Activated naive CD4-positive, alpha-beta T cell treated with anti-CD3 and anti-CD28 coated beads, Interleukin-2, amount 50 U/mL, for 72 hours (primary cell): Measurements from ENCODE around the gene GPC6. TPM values are rescaled to one million over a fixed set of nuclear protein-coding genes. Genes with fewer than 3 reads are reported as not detected.

Source experiments
- ATAC-seq, 2 donors: fragments of 150-1000 bp; cut with Tn5 transposase; 2 replicates each; pipeline ENCODE4 v1.10.0; 2021; ENCODE audit warnings: mild to moderate bottlenecking in 2 of 2, moderate library complexity in 2 of 2
- DNase-seq, 2 donors: peaks; one replicate each; pipeline ENCODE4 v3.0.0; 2021 to 2022; ENCODE audit warnings: low spot score in 2 of 2
- H3K27ac Mint-ChIP-seq, 2 donors: one replicate each; pipeline ENCODE4 v1.8.0; 2022; ENCODE audit warnings: mild to moderate bottlenecking in 2 of 2, mixed read lengths in 2 of 2
- H3K36me3 Mint-ChIP-seq, 2 donors: one replicate each; pipeline ENCODE4 v1.8.0; 2022; ENCODE audit warnings: mixed read lengths in 2 of 2
- H3K9me3 Mint-ChIP-seq, 2 donors: one replicate each; pipeline ENCODE4 v1.8.0; 2022; ENCODE audit warnings: mixed read lengths in 2 of 2
- total RNA-seq, 2 donors: library from RNA; stranded (reverse); gene quantifications; one replicate each; pipeline ENCODE4 v1.2.3, GENCODE V29; 2022

The GPC6 gene
- total RNA-seq, 2 donors from 2014 or later = not detected

DNA sequence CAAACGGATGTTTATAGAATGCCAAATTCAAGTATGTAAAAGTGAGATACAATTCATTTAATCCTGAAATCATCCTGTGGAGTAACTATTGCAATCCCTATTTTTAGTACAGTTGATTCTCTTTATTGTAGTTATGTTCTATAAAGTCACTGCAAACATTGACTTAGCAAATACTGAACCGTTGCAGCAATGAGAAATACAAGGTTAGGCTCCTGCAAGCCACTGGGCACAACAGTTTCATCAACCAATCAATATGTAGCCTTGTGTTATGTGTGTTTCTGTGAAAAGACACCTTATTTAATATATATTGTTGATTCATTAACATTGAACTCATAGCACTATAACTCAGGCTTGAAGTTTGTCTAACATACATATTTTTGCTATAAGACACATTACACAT is 1078.4 kb downstream of the GPC6 start:
- ATAC-seq (no peak), DNase-seq (no peak)
- H3K9me3 Mint-ChIP-seq = no peaks in the 10 kb centered on the region
- no peaks in the 10 kb centered on the region for H3K36me3 Mint-ChIP-seq
- H3K27ac Mint-ChIP-seq = no peak overlapping the region

DNA sequence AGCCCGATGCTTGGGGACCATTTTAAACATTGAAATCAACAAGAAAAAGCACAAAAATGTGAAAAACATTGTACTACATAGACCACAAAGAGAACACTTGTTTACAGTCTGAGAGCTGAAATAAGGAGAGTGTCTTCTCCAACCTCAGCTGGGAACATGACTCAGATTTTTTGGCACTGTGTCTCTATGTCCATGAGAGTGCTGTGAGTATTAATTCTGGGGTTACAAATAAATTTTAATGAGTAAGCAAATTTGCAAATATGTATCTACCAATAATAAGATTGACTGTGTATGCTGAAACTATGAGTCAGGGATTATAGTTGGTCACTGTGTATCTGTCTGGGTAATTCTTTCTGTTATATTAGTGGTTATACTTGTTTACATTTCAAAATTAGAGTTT is 1078.9 kb downstream of the GPC6 start:
- ATAC-seq = no peak

DNA sequence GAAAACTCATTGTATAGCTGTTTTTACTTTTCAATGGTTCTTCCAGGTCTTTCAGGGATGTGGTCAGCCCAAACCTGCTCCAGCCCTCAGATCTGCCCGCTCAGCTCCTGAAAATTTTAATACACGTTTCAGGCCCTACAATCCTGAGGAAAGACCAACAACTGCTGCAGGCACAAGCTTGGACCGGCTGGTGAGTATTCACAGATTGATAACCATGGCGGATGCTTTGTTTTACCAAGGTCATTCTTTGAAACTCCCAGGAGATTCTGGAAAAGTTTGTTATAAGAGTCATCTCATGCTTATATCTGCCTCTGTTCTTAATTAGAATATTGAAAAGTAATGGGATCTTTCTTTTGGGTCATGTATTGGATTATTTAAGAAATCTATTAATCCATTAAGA is 1079.3 kb downstream of the GPC6 start:
- Mint-ChIP-seq H3K27ac (no peak overlapping the region), H3K36me3 (peaks cover 0 to 5% of the 10 kb centered on the region in 2 donors), H3K9me3 (no peaks in the 10 kb centered on the region)
- ATAC-seq (no peak), DNase-seq (no peak)

More for the DNA sequence above, 1078.9 kb downstream of the GPC6 start:
- Mint-ChIP-seq H3K9me3 (no peaks in the 10 kb centered on the region), H3K36me3 (peaks cover 0 to 1% of the 10 kb centered on the region in 2 donors), H3K27ac (no peak overlapping the region)
- no peak for DNase-seq

DNA sequence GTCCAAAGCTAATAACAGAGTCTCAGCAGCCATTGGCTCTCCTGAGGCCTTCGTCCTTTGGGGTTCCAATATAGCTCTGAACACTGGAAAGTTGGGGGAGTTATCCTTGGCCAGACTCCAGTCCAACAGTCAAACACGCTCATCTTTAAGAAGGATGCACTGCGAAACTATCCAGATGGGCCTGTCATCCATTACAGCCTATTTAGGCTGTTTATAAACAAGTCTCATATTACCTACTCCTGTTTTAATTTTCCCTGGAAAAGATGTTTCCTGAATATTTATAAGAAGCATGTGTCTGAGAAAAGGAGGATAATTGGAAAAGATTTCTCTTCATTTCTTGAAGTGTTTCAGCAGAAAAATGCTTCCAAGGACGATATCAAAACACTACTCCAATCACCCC is 1082.2 kb downstream of the GPC6 start:
- DNase-seq = no peak
- peaks cover 0 to 5% of the 10 kb centered on the region in 2 donors for H3K36me3 Mint-ChIP-seq

DNA sequence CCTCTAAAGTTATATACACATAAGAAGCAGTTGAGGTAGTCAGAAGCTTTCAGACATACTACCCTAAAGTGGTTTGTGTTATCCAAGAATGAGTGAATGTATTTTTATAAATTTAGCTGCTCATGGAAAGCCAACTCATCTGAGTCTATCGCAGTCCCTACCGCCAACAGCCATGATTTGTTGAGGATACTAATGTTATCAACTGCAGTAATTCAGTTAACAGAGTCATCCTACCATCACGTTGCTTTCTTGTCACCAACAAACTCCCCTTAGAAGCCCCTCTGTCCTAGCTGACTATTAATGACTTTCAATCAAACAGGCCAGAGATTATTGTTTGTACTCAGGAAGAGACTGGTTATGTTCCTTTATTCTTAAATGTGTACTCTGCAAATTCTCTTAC is 1083.0 kb downstream of the GPC6 start:
- Mint-ChIP-seq H3K9me3 (no peaks in the 10 kb centered on the region), H3K27ac (no peak overlapping the region), H3K36me3 (peaks cover 0 to 5% of the 10 kb centered on the region in 2 donors)
- ATAC-seq = no peak
- DNase-seq = no peak

More for the DNA sequence above, 1082.2 kb downstream of the GPC6 start:
- no peak for ATAC-seq
- Mint-ChIP-seq H3K9me3 (no peaks in the 10 kb centered on the region), H3K27ac (no peak overlapping the region)

DNA sequence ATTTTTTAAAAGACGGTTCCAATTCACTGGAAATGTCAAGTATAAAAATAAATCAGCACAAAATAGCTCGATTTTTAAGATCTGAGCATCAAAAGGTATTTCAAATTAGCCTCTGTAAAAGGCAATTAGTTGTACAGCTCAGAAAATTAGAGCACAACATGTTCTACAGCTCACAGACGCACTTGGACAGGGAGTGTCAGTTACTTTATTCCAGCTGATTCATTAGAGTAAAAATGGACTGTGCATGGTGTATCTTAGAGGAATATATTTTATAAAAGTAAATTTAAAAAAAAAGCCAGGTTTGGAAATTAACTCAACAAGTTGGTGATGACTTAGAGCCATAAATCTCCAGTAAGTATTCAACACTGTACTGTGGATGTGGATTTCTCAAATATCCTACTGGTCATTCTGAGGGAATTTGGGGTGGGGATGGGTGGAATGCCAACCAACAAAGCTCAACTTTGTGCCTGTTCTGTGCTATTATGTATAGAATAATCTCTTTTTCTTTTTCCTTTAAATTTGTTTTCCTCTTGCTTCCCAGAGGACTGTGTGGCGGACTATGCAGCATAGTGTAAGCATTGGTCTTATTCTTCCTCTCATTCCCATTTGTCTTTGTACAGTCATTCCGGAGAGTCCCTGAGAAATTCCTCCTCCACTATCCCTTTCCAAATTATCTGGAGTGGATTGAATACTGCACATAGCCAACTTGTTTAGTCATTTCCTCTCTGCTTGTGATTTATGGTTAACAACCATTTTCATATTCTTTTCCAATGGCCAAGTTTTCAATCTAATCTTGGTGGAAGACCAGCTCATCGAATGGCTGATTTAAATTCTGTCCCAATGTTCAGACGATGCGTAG is 1083.6 kb downstream of the GPC6 start:
- Mint-ChIP-seq H3K36me3 (peaks cover 0 to 7% of the 10 kb centered on the region in 2 donors), H3K27ac (no peak overlapping the region), H3K9me3 (no peaks in the 10 kb centered on the region)
- ATAC-seq (no peak), DNase-seq (no peak)

DNA sequence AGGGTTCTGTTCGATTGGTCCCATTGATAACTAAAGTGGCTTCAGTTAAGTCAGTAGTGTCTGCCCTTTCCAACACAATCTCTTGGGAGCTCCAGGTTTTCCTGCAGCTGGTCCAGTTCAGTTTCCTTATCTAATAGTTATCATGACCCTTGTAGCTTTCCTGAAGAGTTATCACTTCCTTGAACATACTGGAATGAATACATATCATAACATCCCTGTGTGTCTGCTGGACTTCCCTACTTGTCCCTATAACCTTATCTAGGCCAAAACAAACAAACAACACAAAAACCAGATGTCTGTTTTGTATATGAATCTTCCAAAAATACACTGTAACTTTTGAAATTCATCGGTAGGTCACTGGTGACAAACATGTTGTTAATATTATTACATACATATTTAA is 1085.3 kb downstream of the GPC6 start:
- no peak for DNase-seq
- H3K27ac Mint-ChIP-seq = no peak overlapping the region
- no peak for ATAC-seq
- H3K36me3 Mint-ChIP-seq = peaks cover 2 to 11% of the 10 kb centered on the region in 2 donors
- no peaks in the 10 kb centered on the region for H3K9me3 Mint-ChIP-seq

DNA sequence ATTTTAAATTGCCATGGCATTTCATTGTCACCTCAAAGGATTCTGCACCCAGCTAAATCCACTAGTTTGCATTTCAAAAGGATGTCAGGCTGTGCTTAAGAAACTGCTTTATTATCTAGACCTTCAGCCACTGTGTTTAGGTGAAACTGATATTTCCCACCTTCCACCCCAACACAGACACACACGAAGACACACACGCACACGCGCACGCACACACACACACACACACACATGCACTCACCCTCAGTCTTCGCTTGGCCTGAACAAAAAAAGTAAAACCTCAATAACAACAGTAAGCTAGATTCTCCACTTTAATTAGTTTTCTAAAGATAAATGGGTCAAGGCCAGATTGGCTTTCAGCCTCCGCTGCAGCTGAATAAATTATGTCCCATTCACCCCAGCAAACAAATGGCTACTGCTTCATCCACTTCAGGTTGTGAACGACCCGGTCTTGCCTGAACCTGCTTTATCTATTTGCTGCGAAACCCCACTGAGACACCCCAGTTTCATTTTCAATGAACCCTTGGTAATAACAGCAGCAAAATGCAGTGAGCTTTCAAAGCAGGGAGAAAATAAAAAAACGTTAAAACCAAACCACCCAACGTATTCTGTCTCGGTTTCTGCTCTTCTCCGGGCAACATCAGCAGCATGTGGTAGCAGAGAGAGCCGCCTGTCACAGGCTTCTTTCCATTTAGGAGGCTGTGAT is 1086.1 kb downstream of the GPC6 start:
- Mint-ChIP-seq H3K9me3 (no peaks in the 10 kb centered on the region), H3K27ac (no peak overlapping the region), H3K36me3 (peaks cover 4 to 11% of the 10 kb centered on the region in 2 donors)
- ATAC-seq = no peak
- DNase-seq = no peak

DNA sequence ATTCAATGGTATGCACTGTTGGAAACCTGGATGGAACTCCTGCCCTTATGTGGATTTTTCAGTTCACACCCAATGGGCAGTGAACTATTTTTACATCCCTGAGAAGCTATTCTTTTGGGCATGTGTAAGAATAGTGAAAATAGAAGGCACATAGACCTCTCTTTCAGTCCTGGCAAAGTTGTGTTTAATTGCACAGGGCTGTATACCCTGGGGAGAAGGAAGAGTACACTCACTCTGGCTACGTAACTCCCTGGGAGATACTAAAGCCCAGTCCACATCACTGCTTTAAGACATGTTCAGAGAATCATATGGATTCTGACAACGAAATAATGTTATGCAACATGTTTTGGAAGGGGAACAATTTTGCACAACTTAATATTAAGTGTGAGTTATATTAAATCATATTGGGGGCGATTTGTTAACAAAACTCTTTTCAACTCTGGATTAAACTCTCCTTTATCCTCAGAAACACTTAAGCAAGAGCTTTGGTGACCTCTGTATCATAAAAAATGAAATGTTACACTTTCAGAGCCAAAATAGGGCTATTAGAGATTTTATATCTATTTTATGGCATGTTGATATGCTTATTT is 1086.8 kb downstream of the GPC6 start:
- DNase-seq (no peak), ATAC-seq (no peak)
- H3K36me3 Mint-ChIP-seq = peaks cover 4 to 11% of the 10 kb centered on the region in 2 donors
- no peak overlapping the region for H3K27ac Mint-ChIP-seq
- H3K9me3 Mint-ChIP-seq = no peaks in the 10 kb centered on the region

DNA sequence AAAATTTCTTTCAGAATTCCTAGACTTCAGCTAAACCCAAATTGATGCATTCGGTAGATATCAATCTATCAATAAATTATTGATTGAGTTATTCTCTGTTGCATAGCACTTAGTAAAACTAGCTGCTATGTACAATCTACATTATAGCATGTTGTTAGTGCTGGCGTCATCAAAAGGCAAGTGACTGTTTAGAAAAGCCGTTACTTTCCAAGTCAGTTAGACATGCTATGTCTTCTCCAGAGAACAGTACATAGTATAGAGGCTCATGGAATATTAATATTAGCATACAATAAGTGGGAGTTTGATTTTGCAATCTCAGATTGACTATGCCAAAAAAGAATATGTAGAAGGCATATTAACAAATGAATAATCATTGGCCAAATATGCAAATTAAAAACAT is 1087.3 kb downstream of the GPC6 start:
- ATAC-seq (no peak), DNase-seq (no peak)
- Mint-ChIP-seq H3K36me3 (peaks cover 4 to 11% of the 10 kb centered on the region in 2 donors), H3K9me3 (no peaks in the 10 kb centered on the region), H3K27ac (no peak overlapping the region)

DNA sequence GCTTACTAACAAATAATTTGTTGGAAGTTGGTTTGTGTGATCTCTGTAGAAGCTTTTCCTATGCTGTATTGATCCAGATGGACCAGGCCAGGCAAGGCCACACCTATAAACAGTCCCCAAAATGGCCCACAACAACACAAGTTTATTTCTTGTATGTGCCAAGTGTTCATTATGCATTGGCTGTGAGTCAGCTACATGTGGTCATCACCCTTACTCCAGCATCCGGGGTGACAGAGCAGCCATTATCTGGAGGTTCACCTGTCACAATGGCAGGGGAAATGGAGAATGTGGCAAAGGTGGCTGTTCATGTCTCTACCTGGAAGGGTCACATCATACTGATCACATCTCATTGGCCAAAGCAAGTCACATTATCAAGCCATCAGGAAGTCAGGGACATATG is 1088.6 kb downstream of the GPC6 start:
- ATAC-seq (no peak), DNase-seq (no peak)
- Mint-ChIP-seq H3K9me3 (peaks cover 0 to 3% of the 10 kb centered on the region in 2 donors), H3K36me3 (peaks cover 4 to 11% of the 10 kb centered on the region in 2 donors), H3K27ac (no peak overlapping the region)

DNA sequence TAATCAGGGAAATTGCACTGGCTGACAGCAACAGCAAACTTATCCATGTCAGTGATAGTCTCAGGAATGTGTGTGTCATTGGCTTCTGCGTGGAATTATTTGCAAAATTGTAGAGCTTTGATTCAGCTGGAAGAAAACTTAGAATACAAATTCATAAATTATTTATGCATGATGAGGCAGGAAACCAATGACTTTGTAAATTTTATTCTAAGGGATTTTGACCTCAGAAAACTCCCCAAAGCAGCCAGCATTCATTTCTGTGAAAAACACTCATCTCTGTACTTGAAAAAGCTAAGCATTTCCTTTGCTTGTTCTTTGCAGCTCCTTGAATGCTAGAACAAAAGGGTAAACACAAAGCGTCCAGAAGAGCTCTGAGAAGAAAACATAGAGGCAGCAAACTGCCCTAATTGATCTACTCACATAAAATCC is 1090.5 kb downstream of the GPC6 start:
- ATAC-seq = peak in 1 of 2 donors; percentile 74
- Mint-ChIP-seq H3K27ac (no peak overlapping the region), H3K36me3 (peaks cover 11 to 17% of the 10 kb centered on the region in 2 donors), H3K9me3 (peaks cover 7 to 15% of the 10 kb centered on the region in 2 donors)
- no peak for DNase-seq

DNA sequence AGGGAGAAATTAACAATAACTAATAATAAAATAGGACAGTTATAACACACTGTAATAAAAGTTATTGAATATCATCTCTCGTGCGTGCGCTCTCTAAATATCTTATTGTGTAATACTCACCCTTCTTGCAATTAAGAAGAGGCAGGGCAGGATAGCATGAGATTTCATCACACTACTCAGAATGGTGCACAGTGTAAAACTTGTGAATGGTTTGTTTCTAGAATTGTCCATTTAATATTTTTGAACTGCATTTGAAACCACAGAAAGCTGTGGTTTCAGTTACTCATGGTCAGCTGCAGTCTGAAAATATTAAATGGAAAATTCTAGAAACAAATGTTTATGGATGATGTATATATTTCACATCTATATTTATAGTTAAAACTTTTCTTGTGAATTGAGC is 1091.8 kb downstream of the GPC6 start:
- peaks cover 7 to 17% of the 10 kb centered on the region in 2 donors for H3K9me3 Mint-ChIP-seq
- no peak for DNase-seq
- peaks cover 12 to 19% of the 10 kb centered on the region in 2 donors for H3K36me3 Mint-ChIP-seq
- H3K27ac Mint-ChIP-seq = no peak overlapping the region
- ATAC-seq = no peak

DNA sequence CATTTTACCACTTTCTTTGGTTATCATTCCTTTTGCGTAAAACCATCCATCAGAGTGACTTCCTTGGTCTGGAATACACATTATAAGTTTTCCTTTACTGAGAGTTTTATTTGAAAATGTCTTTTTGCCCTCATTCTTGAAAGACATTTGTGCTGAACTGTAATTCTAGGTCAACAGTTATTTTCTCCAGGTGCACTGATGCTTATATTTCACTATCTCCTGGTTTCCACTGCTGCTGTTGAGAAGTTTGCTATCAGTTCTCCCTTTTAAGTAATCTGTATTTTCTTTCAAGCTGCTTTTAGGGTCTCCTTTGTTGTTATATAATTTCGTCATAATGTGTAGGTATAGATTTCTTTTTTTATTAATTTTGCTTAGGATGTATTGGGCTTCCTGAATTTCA is 1092.9 kb downstream of the GPC6 start:
- Mint-ChIP-seq H3K36me3 (peaks cover 12 to 19% of the 10 kb centered on the region in 2 donors), H3K27ac (no peak overlapping the region), H3K9me3 (peaks cover 7 to 17% of the 10 kb centered on the region in 2 donors)
- ATAC-seq (no peak), DNase-seq (no peak)

DNA sequence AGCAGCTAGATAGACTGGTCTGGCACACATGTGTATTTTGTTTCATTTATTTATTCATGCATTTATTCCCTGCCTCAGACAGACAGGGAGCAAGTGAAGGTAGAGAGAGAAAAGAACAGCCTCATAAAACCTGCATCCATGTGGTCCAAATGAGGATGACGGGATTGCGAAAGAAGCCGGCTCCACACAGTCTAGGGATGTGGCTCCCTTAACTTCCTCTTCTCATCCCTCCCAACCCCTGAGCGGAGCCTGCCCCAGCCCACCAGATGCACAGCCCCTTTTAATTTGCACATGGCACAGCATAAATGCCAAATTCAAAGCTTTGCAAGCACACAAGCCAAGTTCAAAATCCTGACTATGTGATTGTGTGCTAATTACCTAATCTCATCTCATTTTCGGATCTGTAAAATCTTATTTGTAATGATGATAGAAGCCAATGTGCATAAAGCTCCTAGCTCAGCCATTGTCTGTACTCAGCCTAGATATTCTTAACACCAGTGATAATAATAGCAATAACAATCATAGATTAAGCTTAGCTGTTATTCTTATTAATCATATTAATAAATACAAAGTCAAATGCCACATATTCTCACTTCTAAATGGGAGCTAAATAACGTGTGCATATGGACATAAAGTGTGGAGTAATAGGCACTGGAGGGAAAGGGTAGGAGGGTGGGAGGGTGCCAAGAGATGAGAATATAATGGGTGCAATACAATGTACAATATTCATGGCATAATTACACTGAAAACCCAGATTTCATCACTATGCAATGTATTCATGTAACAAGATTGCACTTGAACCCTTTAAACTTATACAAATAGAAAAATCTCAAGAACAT is 1096.5 kb downstream of the GPC6 start:
- DNase-seq (no peak), ATAC-seq (no peak)
- H3K9me3 Mint-ChIP-seq = peaks cover 7 to 17% of the 10 kb centered on the region in 2 donors
- peak overlapping the region in 1 of 2 donors; percentile 82 for H3K27ac Mint-ChIP-seq
- peaks cover 13 to 22% of the 10 kb centered on the region in 2 donors for H3K36me3 Mint-ChIP-seq
